Measurements from ENCODE around the gene TMTC2. TPM values are rescaled to one million over a fixed set of nuclear protein-coding genes. Genes with fewer than 3 reads are reported as not detected.

The TMTC2 gene
- total and polyA plus RNA-seq, 2 donors (not counting 1 experiment from before 2014, with no cell fraction given): 2.4 to 3.2 TPM

DNA sequence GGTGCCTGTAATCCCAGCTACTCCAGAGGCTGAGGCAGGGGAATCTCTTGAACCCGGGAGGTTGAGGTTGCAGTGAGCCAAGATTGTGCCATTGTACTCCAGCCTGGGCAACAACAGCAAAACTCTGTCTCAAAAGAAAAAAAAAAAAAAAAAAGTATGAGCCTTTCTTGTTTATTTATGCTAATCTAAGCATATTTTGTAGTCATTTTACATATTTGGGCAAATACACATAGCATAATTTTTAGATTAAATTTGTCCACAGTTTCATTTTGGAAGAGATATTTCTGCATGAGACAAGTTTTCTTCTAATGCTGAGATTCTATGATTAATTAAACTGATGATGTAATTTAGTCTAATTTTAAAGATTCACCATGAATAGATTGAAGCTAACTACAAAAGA, 494.4 kb downstream of the TMTC2 start:
- DNase-seq (no peak), ATAC-seq (ENCODE audit: low read depth) (no peak)
- H3K9ac ChIP-seq (ENCODE audit: low read length): no peak overlapping the region
- Mint-ChIP-seq H3K27ac (no peak overlapping the region), H3K9me3 (ENCODE audit: insufficient read depth) (peaks cover 4% of the 10 kb centered on the region), H3K4me3 (no peak overlapping the region), H3K27me3 (no peaks in the 10 kb centered on the region), H3K4me1 (no peaks in the 10 kb centered on the region)
- H3K4me3 ChIP-seq (ENCODE audit: control extremely low read depth in 1 of 5, extremely low read depth in 1 of 5, insufficient read depth in 1 of 5, low read depth in 2 of 5, low read length in 4 of 5): no peak overlapping the region
- POLR2A ChIA-PET: no interaction called here
- CTCF ChIA-PET: no interaction called here
- intact Hi-C loops (cut with micrococcal nuclease): no loop called here
- no peaks in the 10 kb centered on the region for H4K20me1 ChIP-seq (ENCODE audit: control insufficient read depth, insufficient read depth, low read length, poor library complexity, severe bottlenecking)
- H3K9me3 ChIP-seq (ENCODE audit: control extremely low read depth in 1 of 3, control insufficient read depth in 2 of 3, insufficient read depth in 1 of 3, low read length in 2 of 3): no peaks in the 10 kb centered on the region
- H3K27me3 ChIP-seq (replicated peaks in 1 of 4; ENCODE audit: control extremely low read depth in 1 of 4, control insufficient read depth in 3 of 4, insufficient read depth in 4 of 4, low read length in 3 of 4): no peaks in the 10 kb centered on the region
- no peak overlapping the region for H3K4me2 ChIP-seq (replicated peaks; ENCODE audit: low read depth, low read length, poor library complexity, severe bottlenecking)
- no peaks in the 10 kb centered on the region for H3K79me2 ChIP-seq (ENCODE audit: control insufficient read depth, insufficient read depth, low read length)
- no peaks in the 10 kb centered on the region for H3K36me3 ChIP-seq (replicated peaks in 1 of 2; ENCODE audit: control extremely low read depth in 1 of 2, control insufficient read depth in 1 of 2, extremely low read depth in 1 of 2, insufficient read depth in 2 of 2, low read length in 1 of 2)
- WGBS (ENCODE audit: insufficient coverage): no CpG with 5 or more reads among the region's 1 CpG
- no peaks in the 10 kb centered on the region for H3K4me1 ChIP-seq (ENCODE audit: control insufficient read depth in 2 of 2, insufficient read depth in 2 of 2, low read length in 2 of 2)
- no peak overlapping the region for H2AFZ ChIP-seq (ENCODE audit: insufficient read depth, low read depth, low read length, poor library complexity, severe bottlenecking)
- no peak overlapping the region for H3K27ac ChIP-seq (ENCODE audit: low read length in 2 of 2)
- no peak for TF ChIP-seq EZH2 (IDR thresholded peaks at IDR 0.05; ENCODE audit: borderline replicate concordance, insufficient read depth, low read depth, low read length, poor library complexity, severe bottlenecking)
- TF ChIP-seq, protein P1, sequence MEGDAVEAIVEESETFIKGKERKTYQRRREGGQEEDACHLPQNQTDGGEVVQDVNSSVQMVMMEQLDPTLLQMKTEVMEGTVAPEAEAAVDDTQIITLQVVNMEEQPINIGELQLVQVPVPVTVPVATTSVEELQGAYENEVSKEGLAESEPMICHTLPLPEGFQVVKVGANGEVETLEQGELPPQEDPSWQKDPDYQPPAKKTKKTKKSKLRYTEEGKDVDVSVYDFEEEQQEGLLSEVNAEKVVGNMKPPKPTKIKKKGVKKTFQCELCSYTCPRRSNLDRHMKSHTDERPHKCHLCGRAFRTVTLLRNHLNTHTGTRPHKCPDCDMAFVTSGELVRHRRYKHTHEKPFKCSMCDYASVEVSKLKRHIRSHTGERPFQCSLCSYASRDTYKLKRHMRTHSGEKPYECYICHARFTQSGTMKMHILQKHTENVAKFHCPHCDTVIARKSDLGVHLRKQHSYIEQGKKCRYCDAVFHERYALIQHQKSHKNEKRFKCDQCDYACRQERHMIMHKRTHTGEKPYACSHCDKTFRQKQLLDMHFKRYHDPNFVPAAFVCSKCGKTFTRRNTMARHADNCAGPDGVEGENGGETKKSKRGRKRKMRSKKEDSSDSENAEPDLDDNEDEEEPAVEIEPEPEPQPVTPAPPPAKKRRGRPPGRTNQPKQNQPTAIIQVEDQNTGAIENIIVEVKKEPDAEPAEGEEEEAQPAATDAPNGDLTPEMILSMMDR (IDR thresholded peaks at IDR 0.05): no peak

DNA sequence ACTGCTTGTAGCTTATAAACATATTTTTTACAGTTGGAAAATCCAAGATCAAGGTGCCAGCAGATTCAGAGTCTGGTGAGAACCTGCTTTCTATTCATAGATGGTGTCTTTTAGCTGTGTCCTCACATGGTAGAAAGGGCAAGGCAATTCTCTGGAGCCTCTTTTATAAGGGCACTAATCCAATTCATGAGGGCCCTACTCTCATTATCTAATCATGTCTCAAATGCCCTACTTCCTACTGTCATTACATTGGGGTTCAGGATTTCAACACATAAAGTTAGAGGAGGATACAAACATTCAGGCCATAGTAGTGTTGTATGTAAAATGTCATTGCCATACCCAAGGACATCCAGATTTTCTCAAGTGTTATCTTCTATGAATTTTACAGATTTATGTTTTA, 496.4 kb downstream of the TMTC2 start:
- Histone ChIP-seq H3K9me3 (ENCODE audit: control extremely low read depth in 1 of 3, control insufficient read depth in 2 of 3, insufficient read depth in 1 of 3, low read length in 2 of 3) (no peaks in the 10 kb centered on the region), H4K20me1 (ENCODE audit: control insufficient read depth, insufficient read depth, low read length, poor library complexity, severe bottlenecking) (no peaks in the 10 kb centered on the region), H2AFZ (ENCODE audit: insufficient read depth, low read depth, low read length, poor library complexity, severe bottlenecking) (no peak overlapping the region), H3K4me1 (ENCODE audit: control insufficient read depth in 2 of 2, insufficient read depth in 2 of 2, low read length in 2 of 2) (no peaks in the 10 kb centered on the region), H3K9ac (ENCODE audit: low read length) (no peak overlapping the region), H3K4me3 (ENCODE audit: control extremely low read depth in 1 of 5, extremely low read depth in 1 of 5, insufficient read depth in 1 of 5, low read depth in 2 of 5, low read length in 4 of 5) (no peak overlapping the region), H3K79me2 (ENCODE audit: control insufficient read depth, insufficient read depth, low read length) (no peaks in the 10 kb centered on the region), H3K4me2 (replicated peaks; ENCODE audit: low read depth, low read length, poor library complexity, severe bottlenecking) (no peak overlapping the region), H3K27me3 (replicated peaks in 1 of 4; ENCODE audit: control extremely low read depth in 1 of 4, control insufficient read depth in 3 of 4, insufficient read depth in 4 of 4, low read length in 3 of 4) (no peaks in the 10 kb centered on the region), H3K36me3 (replicated peaks in 1 of 2; ENCODE audit: control extremely low read depth in 1 of 2, control insufficient read depth in 1 of 2, extremely low read depth in 1 of 2, insufficient read depth in 2 of 2, low read length in 1 of 2) (no peaks in the 10 kb centered on the region), H3K27ac (ENCODE audit: low read length in 2 of 2) (no peak overlapping the region)
- DNase-seq (no peak), ATAC-seq (ENCODE audit: low read depth) (no peak)
- H3K4me3 Mint-ChIP-seq: no peak overlapping the region
- ChIA-PET POLR2A (no interaction called here), CTCF (no interaction called here)
- H3K4me1 Mint-ChIP-seq: no peaks in the 10 kb centered on the region
- H3K27me3 Mint-ChIP-seq: no peaks in the 10 kb centered on the region
- intact Hi-C loops (cut with micrococcal nuclease): no loop called here
- H3K27ac Mint-ChIP-seq: no peak overlapping the region
- H3K9me3 Mint-ChIP-seq (ENCODE audit: insufficient read depth): peaks cover 4% of the 10 kb centered on the region
- TF ChIP-seq, protein P1 (IDR thresholded peaks at IDR 0.05): no peak

Small RNA genes within 50 kb of the gene (small RNA-seq; reads per million reads assigned to genes)
- gene RNU6-977P (ENCODE audit: insufficient read length, low read depth, low replicate concordance): not detected

Data from B cell (primary cell).